ENCODE data around the gene SAMD4A. TPM values are rescaled to one million over a fixed set of nuclear protein-coding genes. Genes with fewer than 3 reads are reported as not detected.

The SAMD4A gene
- total RNA-seq, 1 experiment from 2014 or later: 26.5 TPM

DNA sequence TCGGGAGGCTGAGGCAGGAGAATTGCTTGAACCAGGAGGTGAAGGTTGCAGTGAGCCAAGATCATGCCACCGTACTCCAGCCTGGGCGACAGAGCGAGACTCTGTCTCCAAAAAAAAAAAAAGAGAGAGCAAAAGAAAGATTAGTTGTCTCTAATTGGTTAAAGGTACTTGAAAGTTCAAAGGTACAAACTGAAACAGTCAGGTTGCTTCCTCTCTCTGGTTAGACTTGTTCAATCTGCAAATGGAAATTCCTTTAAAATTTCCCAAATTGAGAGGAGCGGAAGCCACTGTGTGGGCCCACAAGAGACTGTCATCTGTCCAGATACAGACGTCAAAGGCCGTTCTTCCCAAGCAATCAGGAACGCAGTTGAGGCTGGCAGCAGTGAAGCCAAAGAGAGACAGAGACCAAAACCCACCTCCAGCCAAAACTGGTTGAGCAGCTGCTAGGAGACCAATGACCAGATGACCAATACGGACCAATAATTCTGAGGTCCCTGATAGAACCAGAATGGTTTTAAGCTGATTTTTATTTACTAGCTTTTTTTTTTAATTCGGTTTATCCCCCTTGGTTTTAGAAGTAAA is 272.1 kb downstream of the SAMD4A start:
- no peaks in the 10 kb centered on the region for H3K36me3 ChIP-seq (ENCODE audit: insufficient read depth, low read length, poor library complexity, severe bottlenecking)
- no peak for DNase-seq (ENCODE audit: low spot score)
- no peak for TF ChIP-seq EZH2 (IDR thresholded peaks at IDR 0.05; ENCODE audit: borderline replicate concordance, low read depth, low read length, poor library complexity, severe bottlenecking)
- TF ChIP-seq, protein P1, sequence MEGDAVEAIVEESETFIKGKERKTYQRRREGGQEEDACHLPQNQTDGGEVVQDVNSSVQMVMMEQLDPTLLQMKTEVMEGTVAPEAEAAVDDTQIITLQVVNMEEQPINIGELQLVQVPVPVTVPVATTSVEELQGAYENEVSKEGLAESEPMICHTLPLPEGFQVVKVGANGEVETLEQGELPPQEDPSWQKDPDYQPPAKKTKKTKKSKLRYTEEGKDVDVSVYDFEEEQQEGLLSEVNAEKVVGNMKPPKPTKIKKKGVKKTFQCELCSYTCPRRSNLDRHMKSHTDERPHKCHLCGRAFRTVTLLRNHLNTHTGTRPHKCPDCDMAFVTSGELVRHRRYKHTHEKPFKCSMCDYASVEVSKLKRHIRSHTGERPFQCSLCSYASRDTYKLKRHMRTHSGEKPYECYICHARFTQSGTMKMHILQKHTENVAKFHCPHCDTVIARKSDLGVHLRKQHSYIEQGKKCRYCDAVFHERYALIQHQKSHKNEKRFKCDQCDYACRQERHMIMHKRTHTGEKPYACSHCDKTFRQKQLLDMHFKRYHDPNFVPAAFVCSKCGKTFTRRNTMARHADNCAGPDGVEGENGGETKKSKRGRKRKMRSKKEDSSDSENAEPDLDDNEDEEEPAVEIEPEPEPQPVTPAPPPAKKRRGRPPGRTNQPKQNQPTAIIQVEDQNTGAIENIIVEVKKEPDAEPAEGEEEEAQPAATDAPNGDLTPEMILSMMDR (conservative IDR thresholded peaks at IDR 0.05; ENCODE audit: low read depth, low read length): no peak
- ChIA-PET CTCF (no interaction called here), POLR2A (ENCODE audit: low non-redundant PET) (no interaction called here)
- H3K9me3 ChIP-seq (ENCODE audit: low read depth, low read length, poor library complexity, severe bottlenecking): no peaks in the 10 kb centered on the region
- no peaks in the 10 kb centered on the region for H3K4me1 ChIP-seq (ENCODE audit: insufficient read depth, low read length, poor library complexity, severe bottlenecking)
- H3K27me3 ChIP-seq (replicated peaks; ENCODE audit: insufficient read depth, low read depth, low read length, poor library complexity): no peaks in the 10 kb centered on the region
- intact Hi-C loops (cut with micrococcal nuclease; ENCODE audit: unreplicated experiment): no loop called here
- no peak overlapping the region for H3K4me3 ChIP-seq (ENCODE audit: low read depth, low read length, poor library complexity, severe bottlenecking)
- no TSS peak for BruUV-seq (replicated peaks)
- H3K27ac ChIP-seq (ENCODE audit: low read depth, low read length, poor library complexity, severe bottlenecking): no peak overlapping the region

DNA sequence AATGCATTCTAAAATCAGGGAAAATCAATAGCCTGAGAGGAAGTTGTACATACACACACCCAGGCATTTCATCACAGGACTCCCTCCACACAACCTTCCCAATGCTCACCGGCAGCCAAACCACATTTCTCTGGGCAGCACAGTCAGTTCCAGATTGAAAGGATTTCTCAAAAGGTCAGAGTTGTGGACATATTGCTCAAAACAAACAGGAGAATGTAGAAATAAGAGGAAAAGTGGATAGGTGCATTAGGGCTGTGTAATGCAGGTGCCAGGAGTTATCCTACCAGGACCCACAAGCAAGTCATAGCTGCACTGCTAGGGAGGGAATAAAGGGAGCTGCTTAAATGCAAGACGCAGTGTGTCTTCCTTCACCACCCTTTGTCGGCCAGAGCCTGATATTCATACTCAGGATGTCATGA is 272.8 kb downstream of the SAMD4A start:
- no peak overlapping the region for H3K27ac ChIP-seq (ENCODE audit: low read depth, low read length, poor library complexity, severe bottlenecking)
- no peak for TF ChIP-seq EZH2 (IDR thresholded peaks at IDR 0.05; ENCODE audit: borderline replicate concordance, low read depth, low read length, poor library complexity, severe bottlenecking)
- TF ChIP-seq, protein P1 (conservative IDR thresholded peaks at IDR 0.05; ENCODE audit: low read depth, low read length): no peak
- H3K9me3 ChIP-seq (ENCODE audit: low read depth, low read length, poor library complexity, severe bottlenecking): no peaks in the 10 kb centered on the region
- H3K27me3 ChIP-seq (replicated peaks; ENCODE audit: insufficient read depth, low read depth, low read length, poor library complexity): no peaks in the 10 kb centered on the region
- intact Hi-C loops (cut with micrococcal nuclease; ENCODE audit: unreplicated experiment): no loop called here
- CTCF ChIA-PET: no interaction called here
- POLR2A ChIA-PET (ENCODE audit: low non-redundant PET): no interaction called here
- no peak overlapping the region for H3K4me3 ChIP-seq (ENCODE audit: low read depth, low read length, poor library complexity, severe bottlenecking)
- BruUV-seq (replicated peaks): no TSS peak
- DNase-seq (ENCODE audit: low spot score): no peak
- no peaks in the 10 kb centered on the region for H3K4me1 ChIP-seq (ENCODE audit: insufficient read depth, low read length, poor library complexity, severe bottlenecking)
- H3K36me3 ChIP-seq (ENCODE audit: insufficient read depth, low read length, poor library complexity, severe bottlenecking): no peaks in the 10 kb centered on the region

DNA sequence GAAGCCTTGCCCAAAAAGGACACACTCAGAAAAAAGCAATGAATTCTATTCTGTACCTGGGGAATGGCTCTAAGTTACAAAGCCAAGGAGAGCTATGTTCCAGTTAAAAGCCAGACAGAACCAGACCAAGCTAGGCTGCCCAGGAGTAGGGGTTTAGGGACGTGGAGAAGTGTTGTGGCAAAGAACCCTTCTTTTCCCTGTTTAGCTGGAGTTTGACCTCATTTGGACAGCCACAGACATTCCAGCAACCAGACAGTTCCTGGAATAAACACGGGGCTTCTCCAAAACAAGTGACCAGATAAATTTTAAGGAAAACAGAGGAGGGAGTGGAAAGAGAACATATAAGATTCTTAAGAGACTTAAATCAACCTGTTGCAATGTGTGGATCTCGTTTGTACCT is 273.4 kb downstream of the SAMD4A start:
- BruUV-seq (replicated peaks): no TSS peak
- Histone ChIP-seq H3K4me3 (ENCODE audit: low read depth, low read length, poor library complexity, severe bottlenecking) (no peak overlapping the region), H3K4me1 (ENCODE audit: insufficient read depth, low read length, poor library complexity, severe bottlenecking) (no peaks in the 10 kb centered on the region), H3K27me3 (replicated peaks; ENCODE audit: insufficient read depth, low read depth, low read length, poor library complexity) (no peaks in the 10 kb centered on the region), H3K36me3 (ENCODE audit: insufficient read depth, low read length, poor library complexity, severe bottlenecking) (no peaks in the 10 kb centered on the region), H3K9me3 (ENCODE audit: low read depth, low read length, poor library complexity, severe bottlenecking) (no peaks in the 10 kb centered on the region), H3K27ac (ENCODE audit: low read depth, low read length, poor library complexity, severe bottlenecking) (no peak overlapping the region)
- CTCF ChIA-PET: interaction anchor here (0.6 kb wide), 1 partner anchor 51 kb away, joined by 3 read pairs; no protein-coding TSS in a partner anchor
- no peak for DNase-seq (ENCODE audit: low spot score)
- POLR2A ChIA-PET (ENCODE audit: low non-redundant PET): no interaction called here
- intact Hi-C loops (cut with micrococcal nuclease; ENCODE audit: unreplicated experiment): no loop called here
- no peak for TF ChIP-seq EZH2 (IDR thresholded peaks at IDR 0.05; ENCODE audit: borderline replicate concordance, low read depth, low read length, poor library complexity, severe bottlenecking)
- TF ChIP-seq, protein P1 (conservative IDR thresholded peaks at IDR 0.05; ENCODE audit: low read depth, low read length): no peak
